Stimulated activated CD8-positive, alpha-beta memory T cell treated with anti-CD3 and anti-CD28 coated beads, Interleukin-15, amount 100 ng/mL, for 48 hours (primary cell): Measurements from ENCODE around the gene APELA.
"Not testable (repeated sequence)": the region's sequence is repeated elsewhere in the genome, so short reads cannot be mapped to it uniquely, and the experiment has no call there.

Experiments
- DNase-seq, 2 donors: peaks; one replicate each; pipeline ENCODE4 v3.0.0-alpha.2; 2020; ENCODE audit warnings: low read depth in 2 of 2

APELA gene, protein sequence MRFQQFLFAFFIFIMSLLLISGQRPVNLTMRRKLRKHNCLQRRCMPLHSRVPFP

DNA sequence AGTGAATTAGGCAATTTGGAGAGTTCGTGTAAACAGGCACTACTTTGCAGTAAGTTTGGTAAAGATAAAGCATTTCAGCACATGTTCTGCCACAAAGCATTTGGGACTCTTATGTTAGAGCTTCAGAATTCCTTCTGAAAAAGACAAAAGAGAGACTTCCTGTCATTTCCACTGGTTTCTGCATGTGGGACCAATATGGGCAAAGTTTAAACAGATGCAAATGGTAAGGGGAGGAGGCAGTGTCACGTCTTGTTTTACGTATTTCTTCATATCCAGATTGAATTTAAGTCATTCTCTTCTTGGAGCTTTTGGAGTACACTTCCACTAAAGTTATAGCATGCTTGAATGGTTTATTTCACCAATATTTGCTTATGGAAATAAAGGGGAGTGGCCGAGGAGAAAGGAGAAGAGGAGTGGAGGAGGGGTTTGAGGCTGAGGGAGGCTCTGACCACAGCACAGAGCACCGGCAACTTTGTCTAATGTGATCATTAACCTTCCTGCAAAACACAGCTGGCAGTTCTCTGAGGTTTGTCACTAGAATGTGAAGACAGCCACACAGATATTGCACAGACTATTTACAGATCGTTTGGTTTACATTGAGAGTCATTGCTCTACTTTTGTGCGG, at the start of gene APELA:
TSS of gene APELA (plus strand) at position 479 of the 625 bp plus-strand sequence. CDS start 154 bp downstream, outside the sequence.
- no peak for DNase-seq

DNA sequence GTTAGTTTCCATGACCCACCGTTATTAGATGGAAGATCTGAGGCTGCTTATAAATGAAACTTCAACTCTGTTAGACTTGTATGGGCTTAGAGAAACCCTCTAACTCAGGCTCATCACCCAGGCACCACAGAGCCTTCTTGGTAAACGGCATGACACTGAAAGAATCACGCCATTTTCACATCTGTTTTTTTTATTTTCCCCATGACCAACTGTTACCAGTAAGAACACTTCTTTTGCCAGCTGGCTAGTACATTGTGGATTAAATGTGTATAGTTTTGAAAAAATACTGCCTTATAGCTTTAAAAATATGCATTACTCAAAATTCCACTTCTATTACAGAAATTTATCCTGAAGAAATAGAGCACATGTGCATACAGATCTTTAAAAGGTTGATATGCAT, 48.0 kb upstream of the APELA start:
- DNase-seq: no peak

DNA sequence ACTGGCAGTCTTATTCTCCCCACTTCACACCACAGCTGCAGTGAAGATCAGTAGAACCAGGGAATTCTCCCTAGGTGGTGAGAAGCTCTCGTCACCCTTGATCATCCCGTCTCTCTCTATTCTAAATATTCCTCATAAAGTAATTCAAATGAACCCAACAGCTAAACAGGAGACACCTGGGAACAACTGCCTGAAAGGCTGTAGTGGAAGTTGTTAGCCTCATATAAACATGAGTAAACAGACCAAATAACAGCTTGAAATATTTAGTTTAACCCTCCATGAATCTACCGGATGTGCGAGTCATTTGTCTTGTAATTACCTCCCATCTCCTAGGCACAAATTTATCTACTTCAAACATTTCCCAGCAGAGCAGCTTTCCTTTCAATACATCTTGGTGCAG, 30.4 kb upstream of the APELA start:
- DNase-seq: no peak

DNA sequence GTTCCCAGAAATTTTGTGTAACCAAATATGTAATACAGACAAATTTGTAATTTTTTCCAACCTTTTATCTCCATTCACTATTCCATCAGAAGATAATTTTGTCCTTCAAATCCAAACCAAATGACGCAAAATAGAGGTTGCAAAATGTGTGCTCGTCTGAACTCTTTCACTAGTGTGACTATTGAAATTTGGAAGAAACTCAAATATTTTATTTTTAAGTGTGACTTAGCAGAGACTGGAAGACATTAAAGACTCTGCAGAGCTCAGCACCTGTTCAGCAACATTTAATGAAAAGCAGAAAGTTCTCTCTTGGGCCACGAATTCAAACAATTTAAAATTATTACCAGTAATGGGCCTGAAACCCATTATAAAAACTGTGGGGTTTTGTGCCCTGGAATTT, 30.0 kb upstream of the APELA start:
- no peak for DNase-seq

DNA sequence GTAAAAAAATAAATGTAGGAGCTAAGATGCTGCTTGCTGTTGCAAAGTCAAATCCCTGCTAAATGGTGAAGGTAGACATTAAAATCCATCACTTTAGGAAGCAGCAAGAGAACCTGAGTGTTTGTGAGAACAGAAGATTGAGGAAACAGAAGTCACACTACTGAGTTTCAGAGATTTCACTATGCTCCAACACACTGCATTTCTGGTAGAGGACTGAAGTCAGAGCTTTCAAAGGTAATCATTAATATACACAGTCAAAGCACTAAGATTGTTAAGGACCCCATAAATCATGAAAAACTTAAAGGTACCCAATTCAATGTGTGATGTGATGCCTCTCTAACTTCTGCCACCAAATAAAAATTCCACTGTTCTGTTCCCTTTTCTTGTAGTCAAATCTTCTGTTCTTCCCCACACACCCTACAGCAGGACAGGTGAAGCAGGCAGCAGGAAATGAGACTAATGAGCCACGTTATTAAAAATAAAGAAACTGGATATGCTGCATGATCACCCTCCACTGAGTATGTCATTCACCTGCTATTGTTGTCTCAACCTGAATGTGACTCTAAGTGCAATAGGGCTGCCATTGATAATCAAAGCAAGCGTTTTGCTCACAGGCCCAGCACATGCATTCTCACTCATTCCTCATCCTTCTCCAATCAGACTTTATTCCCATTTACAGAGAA, 28.9 kb upstream of the APELA start:
- DNase-seq: no peak

DNA sequence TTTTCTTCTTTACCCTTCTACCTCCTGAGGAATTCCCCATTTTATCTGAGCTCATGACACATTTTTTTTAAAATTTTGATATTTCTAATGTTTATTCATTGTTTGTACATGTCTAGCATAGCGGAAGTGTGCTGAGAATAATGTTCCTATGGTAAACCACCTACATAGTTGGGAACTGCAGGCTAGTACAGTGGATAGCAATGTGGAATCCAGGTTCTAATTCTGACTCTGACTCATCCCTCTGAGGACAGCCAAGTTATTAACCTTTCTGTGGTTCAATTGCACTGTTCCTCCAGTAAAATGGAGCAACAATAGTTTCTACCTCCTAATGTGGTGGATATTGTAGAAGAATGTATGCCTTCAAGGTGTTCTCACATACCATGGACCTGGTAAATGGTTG, 20.6 kb upstream of the APELA start:
- DNase-seq: no peak

DNA sequence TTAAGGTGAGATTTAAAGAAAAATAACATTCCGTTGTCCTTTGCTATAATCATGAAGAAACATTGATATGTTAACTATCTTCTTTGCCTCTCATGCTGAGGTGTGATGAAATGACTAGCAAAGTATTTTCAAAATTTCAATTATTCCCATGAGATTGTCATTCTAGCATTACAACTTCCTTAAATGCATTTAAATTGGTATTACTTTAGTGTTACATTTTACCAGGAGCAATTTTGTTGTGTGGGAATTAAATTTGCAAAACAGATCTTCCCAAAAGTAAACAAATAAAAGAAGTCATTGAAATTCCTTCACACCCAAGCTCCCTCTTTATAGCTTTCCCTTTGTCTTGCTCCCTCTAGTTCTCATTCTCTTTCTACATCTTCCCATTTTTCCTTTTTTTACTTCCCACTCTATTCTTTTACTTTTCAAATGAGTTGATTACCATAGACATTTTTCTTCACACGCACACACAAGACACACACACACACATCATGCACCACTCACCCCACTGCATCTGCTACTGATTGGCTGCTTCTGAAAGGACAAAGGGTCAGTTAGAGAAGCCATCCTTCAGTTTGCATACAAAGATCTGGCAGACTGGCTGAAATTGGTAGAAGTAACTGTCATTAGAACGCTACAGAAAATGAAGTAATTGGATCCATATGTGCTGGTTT, 10.0 kb upstream of the APELA start:
- no peak for DNase-seq

DNA sequence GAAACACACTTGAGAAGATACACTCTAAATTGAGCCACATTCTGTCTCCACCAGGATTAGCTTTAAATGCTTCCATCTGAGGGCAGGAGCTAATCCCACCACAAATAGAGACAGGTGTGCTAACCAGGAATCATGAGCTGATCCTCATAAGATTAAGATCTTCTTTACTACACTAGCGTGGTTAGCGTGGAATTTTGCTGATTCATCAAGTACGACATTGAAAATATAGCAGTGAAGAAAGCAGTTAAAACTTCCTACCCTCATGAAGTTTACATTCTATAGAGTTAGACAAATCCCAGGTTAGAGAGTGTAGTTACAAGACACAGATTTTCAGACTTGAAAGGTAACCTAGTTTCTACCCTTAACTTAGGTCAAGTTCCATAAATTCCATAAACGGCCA, 5.3 kb upstream of the APELA start:
- no peak for DNase-seq

DNA sequence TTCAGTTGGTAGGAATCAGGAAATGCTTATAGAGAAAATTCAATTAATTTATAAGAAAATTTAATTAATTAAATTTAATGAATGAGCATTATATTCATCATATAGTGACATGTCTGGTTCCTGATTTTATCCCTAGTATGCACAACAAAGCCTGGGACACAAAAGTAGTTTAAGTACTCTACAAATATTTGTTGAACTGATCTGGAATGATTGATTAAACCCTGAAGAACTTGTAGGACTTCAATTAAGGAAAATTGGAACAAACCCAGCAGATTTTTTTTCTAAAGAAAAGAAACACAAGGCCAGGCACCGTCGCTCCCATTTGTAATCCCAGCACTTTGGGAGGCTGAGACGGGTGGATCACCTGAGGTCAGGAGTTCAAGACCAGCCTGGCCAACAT, 4.5 kb upstream of the APELA start:
- no peak for DNase-seq

DNA sequence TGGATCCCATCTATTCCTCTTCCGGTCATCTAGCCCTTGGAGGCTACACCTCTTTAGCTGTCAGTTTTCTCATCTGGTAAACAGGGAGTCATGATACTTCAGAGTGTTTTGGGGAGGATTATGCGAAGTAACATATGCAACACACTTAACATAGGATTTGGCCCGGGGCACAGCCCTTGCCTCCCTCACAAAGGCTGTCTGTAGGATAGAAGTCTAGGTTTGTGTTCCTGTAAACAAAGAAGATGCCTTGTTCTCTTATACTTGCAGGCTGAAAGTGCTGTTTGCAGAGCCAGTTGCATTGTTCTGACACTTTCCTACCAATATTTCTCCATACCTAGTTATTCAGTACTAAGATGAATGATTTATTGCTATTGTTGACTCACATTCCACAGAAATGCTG, 2.2 kb upstream of the APELA start:
- DNase-seq: no peak

DNA sequence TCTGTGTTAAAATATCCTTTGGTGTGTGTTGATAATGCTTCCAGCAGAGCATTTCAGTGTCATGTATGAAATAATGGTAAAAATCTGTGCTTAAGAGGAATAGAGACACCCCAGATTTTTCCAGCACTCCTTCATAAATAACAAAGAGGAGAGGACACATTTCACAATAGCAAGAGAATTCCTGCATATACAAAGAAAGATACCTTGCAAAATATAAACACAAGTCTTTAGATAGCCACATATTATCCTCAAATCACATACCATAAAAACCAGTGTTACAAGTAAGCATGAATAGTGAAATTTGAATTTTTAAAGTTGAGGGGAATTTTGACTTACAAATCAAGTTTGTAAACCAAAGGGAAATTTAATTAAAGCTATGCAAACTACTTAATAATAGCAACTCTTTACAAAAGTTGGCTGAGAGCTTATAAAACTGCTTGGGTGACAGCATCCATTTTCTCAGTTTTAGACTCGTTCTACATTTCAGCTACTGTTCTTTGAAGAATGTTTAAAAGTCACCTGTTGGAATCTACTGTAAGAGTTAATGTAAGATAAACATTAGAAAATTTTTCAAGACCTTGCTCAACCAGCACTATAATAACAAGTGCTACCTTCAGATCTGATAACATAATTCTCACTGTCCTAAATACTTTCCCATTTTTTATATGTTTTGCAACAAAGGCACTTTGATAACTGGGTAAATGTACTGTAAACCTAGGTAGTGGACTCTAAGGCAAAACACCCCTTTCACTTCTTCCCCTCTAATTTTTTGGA, 3.7 kb downstream of the APELA start:
- DNase-seq: no peak

DNA sequence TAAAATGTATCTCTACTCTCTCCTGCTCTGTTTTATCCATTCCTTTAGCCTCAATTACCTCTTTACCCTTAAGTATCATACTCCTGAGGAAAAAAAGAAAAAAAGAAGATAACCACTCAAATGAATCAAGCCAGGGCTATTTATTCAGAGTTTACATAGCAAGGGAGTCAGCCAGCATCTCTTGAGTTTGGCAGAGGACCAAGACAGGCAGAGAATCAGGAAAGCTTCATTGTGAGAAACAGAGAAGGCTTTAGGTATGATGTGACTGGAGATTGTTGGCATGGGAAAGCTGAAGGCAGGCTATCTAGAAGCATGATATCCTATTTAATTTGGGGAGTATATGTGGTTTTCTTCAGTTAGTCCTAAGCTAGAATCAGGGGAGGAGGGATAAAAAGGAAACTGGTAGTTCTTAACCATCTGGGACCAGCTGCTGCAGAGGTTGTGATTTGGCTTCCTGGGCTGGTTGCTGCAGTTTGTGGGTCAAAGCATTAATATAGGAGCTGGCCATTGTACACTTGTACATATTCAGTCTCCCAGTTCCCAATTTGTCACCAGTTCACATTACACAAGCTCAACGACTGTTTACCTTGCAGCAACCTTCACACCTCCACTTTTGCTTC, 11.2 kb downstream of the APELA start:
- no peak for DNase-seq

DNA sequence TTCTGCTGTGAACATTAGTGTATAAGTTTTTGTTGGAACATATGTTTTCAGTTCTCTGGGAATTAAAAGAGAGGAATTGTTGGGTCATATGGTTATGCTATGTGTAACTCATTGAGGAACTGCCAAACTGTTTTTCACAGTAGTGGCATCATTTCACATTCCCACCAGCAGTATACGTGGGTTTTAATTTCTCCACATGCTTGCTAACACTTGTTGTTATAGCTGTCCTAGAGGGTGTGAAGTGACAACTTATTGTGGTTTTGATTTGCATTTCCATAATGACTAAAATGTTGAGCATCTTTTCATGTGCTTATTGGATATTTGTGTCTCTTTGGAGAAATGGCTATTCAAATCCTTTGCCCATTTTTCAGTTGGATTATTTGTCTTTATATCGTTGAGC, 13.7 kb downstream of the APELA start:
- DNase-seq: no peak

DNA sequence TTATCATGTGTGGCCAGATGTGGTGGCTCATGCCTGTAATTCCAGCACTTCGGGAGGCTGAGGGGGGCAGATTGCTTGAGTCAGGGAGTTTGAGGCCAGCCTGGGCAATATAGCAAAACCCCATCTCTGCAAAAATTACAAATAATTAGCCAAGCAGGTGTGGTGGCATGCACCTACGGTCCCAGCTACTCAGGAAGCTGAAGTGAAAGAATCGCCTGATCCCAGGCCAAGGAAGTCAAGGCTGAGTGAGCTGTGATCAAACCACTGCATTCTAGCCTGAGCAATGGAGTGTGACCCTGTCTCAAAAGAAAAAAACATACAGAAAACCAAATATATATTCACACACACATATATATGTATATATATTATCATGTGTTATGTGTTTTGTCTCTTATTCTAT, 15.0 kb downstream of the APELA start:
- DNase-seq: no peak

DNA sequence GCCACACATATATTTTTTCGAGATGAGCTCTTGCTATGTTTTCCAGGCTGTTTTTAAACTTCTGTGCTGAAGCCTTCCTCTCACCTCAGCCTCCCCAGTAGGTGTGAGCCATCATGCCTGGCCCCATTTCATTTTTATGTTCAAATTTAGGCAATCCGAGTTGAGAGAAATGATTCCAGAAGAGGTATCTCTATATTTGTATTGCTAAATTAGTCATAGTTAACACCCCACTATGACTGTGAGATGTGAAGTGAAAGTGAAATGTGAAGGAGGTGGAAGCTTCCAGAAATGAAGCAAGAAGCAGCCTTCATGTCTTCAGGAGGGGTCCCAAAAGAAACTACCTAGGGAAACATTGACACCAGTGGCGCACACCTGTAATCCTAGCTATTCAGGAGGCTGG, 17.7 kb downstream of the APELA start:
- no peak for DNase-seq

DNA sequence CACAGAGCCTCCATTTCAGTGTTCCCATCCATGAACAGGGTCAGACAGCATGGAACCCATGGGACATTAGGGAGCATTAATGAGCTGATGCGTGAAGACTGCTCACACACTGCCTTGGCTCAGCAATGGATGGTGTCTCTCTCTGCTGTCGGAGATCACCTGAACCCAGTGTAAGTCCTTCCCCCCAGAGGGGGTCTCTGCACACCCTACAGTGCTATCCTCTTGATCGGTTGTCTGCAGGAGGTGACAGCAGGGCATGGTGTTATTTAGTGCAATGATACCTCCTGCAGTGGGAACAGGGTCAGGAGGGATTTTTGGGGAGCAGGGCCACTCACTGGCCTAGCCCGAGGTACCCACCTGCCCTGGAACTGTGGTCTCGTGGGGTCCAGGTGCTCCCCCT, 25.6 kb downstream of the APELA start:
- DNase-seq: no peak

DNA sequence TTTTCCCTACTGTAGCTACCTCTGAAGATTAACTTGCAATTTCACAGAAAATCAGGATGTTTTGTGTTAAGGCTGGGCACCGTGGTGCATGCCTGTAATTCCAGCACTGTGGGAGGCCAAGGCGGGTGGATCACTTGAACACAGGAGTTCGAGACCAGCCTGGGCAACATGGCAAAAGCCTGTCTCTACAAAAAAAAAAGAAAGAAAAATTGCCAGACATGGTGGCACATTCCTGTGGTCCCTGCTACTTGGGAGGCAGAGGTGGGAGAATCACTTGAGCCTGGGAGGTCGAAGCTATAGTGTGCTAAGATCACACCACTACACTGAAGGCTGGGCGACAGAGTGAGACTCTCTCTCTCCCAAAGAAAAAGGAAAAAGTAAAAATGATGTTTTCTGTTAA, 27.4 kb downstream of the APELA start:
- no peak for DNase-seq

DNA sequence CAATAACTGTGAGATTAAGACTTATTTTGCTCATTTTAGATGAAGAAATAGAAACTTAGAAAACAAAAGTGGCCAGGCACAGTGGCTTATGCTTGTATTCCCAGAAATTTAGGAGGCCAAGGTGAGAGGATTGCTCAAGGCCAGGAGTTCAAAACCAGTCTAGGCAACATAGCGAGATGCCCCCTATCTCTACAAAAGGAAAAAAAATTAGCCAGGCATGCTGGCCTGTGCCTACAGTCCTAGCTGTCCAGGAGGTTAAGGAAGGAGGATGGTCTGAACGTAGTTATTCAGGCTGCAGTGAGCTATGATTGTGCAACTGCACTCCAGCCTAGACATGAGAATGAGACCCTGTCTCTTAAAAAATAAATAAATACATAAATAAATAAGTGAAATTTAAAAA, 28.0 kb downstream of the APELA start:
- DNase-seq: no peak

DNA sequence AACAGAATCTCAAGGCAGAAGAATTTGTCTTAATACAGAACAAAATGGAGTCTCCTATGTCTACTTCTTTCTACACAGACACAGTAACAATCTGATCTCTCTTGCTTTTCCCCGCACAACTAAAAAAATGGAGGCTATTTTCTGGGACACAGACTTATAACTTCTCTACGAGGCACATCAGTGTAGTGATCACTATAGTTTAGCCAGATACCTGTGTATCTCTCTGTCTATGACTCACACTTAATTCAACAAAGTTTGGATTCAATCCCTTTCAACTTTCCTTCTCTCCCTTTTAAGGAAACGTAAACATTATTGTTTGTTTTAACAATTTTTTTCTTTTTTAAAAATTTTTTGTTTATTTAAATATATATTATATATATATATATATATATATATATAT, 29.4 kb downstream of the APELA start:
- no peak for DNase-seq

DNA sequence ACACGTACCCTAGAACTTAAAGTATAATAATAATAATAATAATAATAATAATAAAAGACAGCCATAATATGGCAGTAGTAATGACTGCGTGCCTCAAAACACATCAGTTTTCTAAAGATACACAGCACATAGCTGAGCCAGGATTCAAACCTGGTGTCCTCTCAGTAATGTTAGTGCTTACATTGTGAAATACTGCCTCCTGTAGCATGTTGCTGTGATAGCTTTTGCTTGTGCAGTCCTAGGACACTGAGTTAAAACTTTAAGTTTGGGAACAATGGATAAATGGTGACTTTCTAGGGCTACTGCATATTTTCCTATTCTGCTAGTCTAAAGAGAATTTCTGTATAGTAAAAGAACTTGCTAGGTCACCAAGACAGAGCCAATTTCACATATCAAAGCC, 36.5 kb downstream of the APELA start:
- not testable (repeated sequence) for DNase-seq

DNA sequence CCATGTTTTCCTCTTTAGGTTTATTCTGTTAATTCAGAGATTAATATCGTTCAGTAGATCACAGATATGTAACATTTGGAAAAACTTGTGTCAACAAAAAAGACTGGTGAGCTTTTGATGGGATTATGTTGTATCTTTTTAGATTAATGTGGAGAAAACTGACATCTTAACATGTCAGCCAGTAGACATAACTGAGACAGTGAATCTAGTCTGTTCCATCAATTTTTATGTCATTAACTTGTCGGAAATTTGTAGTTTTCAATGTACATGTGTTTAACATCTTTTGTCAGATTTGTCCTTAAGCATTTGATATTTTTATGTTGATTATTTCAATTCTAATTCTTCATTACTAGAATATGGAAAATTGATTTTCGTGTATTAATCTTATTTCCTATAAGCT, 42.0 kb downstream of the APELA start:
- no peak for DNase-seq

DNA sequence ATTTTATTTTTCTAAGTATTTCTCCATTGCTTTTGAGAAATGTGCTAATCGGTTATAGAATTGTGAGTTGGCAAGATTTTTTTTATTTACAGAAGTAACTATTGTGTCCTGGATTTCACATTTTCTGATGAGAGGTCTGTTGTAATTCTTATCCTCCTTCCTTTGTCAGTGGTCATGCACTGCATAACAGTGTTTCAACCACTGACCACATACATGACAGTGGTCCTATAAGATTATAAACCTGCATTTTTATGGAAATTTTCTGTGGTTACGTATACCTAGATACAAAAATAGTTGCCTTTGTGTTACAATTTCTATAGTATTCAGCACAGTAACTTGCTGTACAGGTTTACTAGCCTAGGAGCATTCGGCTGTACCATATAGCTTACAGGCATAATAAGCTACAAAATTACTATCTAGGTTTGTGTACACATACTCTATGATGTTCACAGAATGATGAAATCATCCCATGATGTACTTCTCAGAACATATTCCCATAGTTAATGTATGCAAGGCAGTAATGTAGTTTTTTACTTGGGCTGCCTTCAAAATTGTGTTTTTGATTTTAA, 47.8 kb downstream of the APELA start:
- no peak for DNase-seq
